ENCODE measurements around the gene SCUBE1. TPM values are rescaled to one million over a fixed set of nuclear protein-coding genes. Genes with fewer than 3 reads are reported as not detected.
A peak's percentile ranks its signal among the peaks of the same experiment; 100 is the strongest.

SCUBE1 gene
- total RNA-seq, 1 donor from 2014 or later: 25.9 TPM

DNA sequence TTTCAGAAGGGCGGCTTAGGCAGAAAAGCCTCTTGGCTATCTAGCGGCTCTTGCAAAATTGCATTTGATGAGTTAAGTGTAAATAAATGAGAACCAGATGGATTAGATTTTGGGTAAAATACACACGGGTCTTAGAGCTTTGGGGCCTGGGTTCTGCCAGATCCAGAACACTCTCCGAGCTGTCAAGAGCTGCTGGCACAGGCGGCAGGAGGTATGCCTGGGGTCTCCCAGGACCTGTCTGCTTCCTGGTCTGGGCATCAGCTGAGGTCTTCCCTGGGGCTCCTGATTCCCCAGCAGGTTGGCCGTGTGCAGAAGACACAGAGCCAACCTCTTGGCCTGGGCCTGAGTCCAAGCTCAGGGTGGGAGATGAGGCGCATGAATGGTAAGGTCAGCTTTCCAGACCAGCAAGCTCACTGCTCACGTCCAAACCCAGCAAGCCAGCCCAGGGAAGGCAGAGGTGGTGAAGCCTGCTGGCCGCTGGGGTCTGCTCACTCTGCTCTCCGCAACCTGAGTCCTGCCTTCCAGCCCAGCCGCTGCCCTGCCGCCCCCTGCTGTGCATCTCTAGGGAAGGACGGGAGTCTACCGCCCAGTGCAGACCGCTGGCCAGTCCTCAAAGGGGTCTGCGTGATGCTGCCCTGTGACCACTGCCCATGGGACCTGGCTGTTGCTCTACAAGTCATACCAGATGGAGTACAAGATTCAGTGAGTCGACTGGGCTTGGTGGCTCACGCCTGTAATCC lies 44.9 kb downstream of the SCUBE1 start:
- Mint-ChIP-seq H3K4me3 (no peak overlapping the region), H3K4me1 (peaks cover 75% of the 10 kb centered on the region), H3K36me3 (peaks cover 3% of the 10 kb centered on the region), H3K9me3 (no peaks in the 10 kb centered on the region), H3K27me3 (ENCODE audit: insufficient read depth, low read depth) (peaks cover 11% of the 10 kb centered on the region), H3K27ac (peak overlapping the region; percentile 96)
- H3K4me2 ChIP-seq: no peak overlapping the region
- H3K9ac ChIP-seq: no peak overlapping the region
- peaks cover 38% of the 10 kb centered on the region for H3K4me1 ChIP-seq
- H3F3A ChIP-seq (ENCODE audit: low read depth): peaks cover 3% of the 10 kb centered on the region
- no peaks in the 10 kb centered on the region for H3K36me3 ChIP-seq
- no peak for TF ChIP-seq EZH2phosphoT487 (IDR thresholded peaks at IDR 0.05)
- TF ChIP-seq, protein P1, sequence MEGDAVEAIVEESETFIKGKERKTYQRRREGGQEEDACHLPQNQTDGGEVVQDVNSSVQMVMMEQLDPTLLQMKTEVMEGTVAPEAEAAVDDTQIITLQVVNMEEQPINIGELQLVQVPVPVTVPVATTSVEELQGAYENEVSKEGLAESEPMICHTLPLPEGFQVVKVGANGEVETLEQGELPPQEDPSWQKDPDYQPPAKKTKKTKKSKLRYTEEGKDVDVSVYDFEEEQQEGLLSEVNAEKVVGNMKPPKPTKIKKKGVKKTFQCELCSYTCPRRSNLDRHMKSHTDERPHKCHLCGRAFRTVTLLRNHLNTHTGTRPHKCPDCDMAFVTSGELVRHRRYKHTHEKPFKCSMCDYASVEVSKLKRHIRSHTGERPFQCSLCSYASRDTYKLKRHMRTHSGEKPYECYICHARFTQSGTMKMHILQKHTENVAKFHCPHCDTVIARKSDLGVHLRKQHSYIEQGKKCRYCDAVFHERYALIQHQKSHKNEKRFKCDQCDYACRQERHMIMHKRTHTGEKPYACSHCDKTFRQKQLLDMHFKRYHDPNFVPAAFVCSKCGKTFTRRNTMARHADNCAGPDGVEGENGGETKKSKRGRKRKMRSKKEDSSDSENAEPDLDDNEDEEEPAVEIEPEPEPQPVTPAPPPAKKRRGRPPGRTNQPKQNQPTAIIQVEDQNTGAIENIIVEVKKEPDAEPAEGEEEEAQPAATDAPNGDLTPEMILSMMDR (IDR thresholded peaks at IDR 0.05): no peak
- TF ChIP-seq EZH2 (IDR thresholded peaks at IDR 0.05): no peak
- peaks cover 43% of the 10 kb centered on the region for H4K20me1 ChIP-seq (ENCODE audit: low read depth)
- no peaks in the 10 kb centered on the region for H3K27me3 ChIP-seq
- no peak overlapping the region for H2AFZ ChIP-seq (replicated peaks)
- H3K9me3 ChIP-seq (ENCODE audit: low read depth): no peaks in the 10 kb centered on the region
- H3K27ac ChIP-seq: no peak overlapping the region
- H3K4me3 ChIP-seq: no peak overlapping the region
- DNase-seq (ENCODE audit: low spot score): peak; percentile 22
- no peaks in the 10 kb centered on the region for H3K79me2 ChIP-seq (ENCODE audit: low read depth)

DNA sequence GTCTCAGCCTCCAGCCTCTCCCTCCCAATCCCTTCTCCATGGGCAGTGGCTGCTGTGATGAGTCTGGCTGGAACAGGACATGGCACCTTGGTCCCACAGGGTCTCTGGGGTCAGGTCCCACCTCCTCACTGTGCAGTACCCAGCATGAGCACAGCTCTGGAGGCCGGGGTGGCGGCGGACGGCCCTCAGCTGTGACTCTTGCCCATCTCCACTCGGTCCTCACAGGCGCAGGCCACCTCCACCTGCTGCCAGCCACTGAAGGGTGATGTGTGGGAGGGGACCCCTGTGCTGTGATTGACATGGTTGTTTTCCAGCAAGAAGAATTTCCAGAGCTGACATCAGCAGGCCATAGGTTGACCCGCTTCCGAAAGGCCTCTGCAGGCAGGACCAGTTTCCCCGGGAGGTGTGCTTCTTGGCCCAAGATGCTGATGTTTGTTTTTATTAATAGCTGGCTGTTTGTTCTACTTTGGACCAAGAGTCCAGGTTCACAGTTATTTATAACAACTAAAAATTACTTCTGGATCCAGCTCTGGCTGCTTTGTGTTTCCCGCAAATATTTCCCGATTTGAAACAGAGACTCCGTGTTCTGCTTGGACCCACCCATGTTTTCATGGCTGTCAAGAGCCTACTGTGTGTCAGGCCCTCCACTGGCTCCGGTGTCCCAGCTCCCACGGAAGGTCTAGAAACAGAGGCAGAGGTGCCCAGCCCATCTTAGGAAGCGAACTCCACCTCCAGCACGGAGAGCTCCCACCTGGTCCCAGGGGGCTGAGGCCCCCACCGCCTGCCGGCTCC lies 45.7 kb downstream of the SCUBE1 start:
- TF ChIP-seq EZH2phosphoT487 (IDR thresholded peaks at IDR 0.05): no peak
- TF ChIP-seq EZH2 (IDR thresholded peaks at IDR 0.05): no peak
- TF ChIP-seq, protein P1 (IDR thresholded peaks at IDR 0.05): no peak
- Histone ChIP-seq H3K79me2 (ENCODE audit: low read depth) (no peaks in the 10 kb centered on the region), H3K4me1 (peaks cover 35% of the 10 kb centered on the region), H3F3A (ENCODE audit: low read depth) (no peaks in the 10 kb centered on the region), H3K9me3 (ENCODE audit: low read depth) (no peaks in the 10 kb centered on the region), H3K4me3 (no peak overlapping the region), H2AFZ (replicated peaks) (no peak overlapping the region), H4K20me1 (ENCODE audit: low read depth) (peaks cover 42% of the 10 kb centered on the region), H3K27ac (no peak overlapping the region), H3K9ac (no peak overlapping the region), H3K4me2 (no peak overlapping the region), H3K27me3 (no peaks in the 10 kb centered on the region), H3K36me3 (no peaks in the 10 kb centered on the region)
- H3K9me3 Mint-ChIP-seq: no peaks in the 10 kb centered on the region
- H3K36me3 Mint-ChIP-seq: peaks cover 3% of the 10 kb centered on the region
- peak overlapping the region; percentile 42 for H3K27ac Mint-ChIP-seq
- H3K4me3 Mint-ChIP-seq: no peak overlapping the region
- peaks cover 70% of the 10 kb centered on the region for H3K4me1 Mint-ChIP-seq
- DNase-seq (ENCODE audit: low spot score): no peak
- peaks cover 9% of the 10 kb centered on the region for H3K27me3 Mint-ChIP-seq (ENCODE audit: insufficient read depth, low read depth)

DNA sequence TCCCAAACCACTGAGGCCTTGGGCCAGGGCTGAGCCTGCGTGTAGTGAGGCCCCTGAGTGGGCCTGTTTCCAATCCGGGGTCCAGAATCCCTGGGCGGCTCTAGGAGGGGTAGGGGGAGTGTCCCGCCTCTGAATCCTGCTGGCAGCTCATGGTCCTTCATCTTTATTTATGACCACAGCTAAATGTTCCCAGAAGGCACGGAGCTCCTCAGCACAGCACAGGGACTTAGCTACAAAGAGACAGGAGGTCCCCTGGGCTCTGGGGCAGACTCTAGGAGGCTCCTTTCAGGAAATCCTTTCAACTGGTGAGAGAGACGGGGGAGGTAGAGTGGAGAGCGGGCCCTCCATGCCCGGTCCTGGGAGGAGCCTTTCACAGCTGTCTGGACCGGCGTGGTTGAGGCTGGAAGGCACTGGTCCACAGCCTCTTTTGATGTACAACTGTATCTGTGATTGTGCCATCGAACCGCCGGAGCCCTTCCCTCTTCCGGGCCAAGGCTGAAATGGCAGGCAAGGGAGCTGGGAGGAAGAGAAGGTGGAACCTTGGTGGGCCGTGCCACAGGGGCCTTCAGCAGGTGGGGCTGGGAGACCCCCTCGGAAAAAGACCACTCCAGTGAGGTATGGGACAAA lies 46.8 kb downstream of the SCUBE1 start:
- no peak overlapping the region for H2AFZ ChIP-seq (replicated peaks)
- H3K4me3 ChIP-seq: no peak overlapping the region
- H3K9me3 ChIP-seq (ENCODE audit: low read depth): no peaks in the 10 kb centered on the region
- H3K36me3 ChIP-seq: no peaks in the 10 kb centered on the region
- H4K20me1 ChIP-seq (ENCODE audit: low read depth): peaks cover 38% of the 10 kb centered on the region
- peaks cover 7% of the 10 kb centered on the region for H3K27me3 Mint-ChIP-seq (ENCODE audit: insufficient read depth, low read depth)
- H3K4me2 ChIP-seq: no peak overlapping the region
- H3K27ac ChIP-seq: no peak overlapping the region
- H3K4me3 Mint-ChIP-seq: no peak overlapping the region
- H3K4me1 ChIP-seq: peaks cover 33% of the 10 kb centered on the region
- H3K9me3 Mint-ChIP-seq: no peaks in the 10 kb centered on the region
- H3K27me3 ChIP-seq: no peaks in the 10 kb centered on the region
- TF ChIP-seq EZH2 (IDR thresholded peaks at IDR 0.05) (no peak), EZH2phosphoT487 (IDR thresholded peaks at IDR 0.05) (no peak)
- TF ChIP-seq, protein P1 (IDR thresholded peaks at IDR 0.05): no peak
- no peaks in the 10 kb centered on the region for H3K79me2 ChIP-seq (ENCODE audit: low read depth)
- H3K9ac ChIP-seq: no peak overlapping the region
- peak; percentile 41 for DNase-seq (ENCODE audit: low spot score)
- H3K27ac Mint-ChIP-seq: peak overlapping the region; percentile 82
- peaks cover 3% of the 10 kb centered on the region for H3K36me3 Mint-ChIP-seq
- peaks cover 66% of the 10 kb centered on the region for H3K4me1 Mint-ChIP-seq
- no peaks in the 10 kb centered on the region for H3F3A ChIP-seq (ENCODE audit: low read depth)
